Subcutaneous adipose tissue (tissue), 4 donors: ENCODE results near the gene CAMTA1. TPM values are rescaled to one million over a fixed set of nuclear protein-coding genes. Genes with fewer than 3 reads are reported as not detected.

Experiments used
- CTCF ChIP-seq: fragments of 450-650 bp; IDR thresholded peaks from one replicate; pipeline ENCODE4 v1.5.1; 2016; ENCODE audit warnings: low read depth, mild to moderate bottlenecking, control low read depth, antibody characterized with exemption, moderate library complexity
- total RNA-seq, 4 donors: library from RNA; depleted of rRNA; stranded (reverse); fragments of >200 nt; gene quantifications; one replicate each; pipeline ENCODE4 v1.1.0, GENCODE V29; 2016

The CAMTA1 gene
- total RNA-seq, 4 donors from 2014 or later = 58.6 to 82.5 (median 78.0) TPM

GRCh38 chr1:6999826-7000225 lies 214.6 kb downstream of the CAMTA1 start:
- TF ChIP-seq CTCF = no peak

GRCh38 chr1:7000720-7001119 lies 215.5 kb downstream of the CAMTA1 start:
- TF ChIP-seq CTCF = no peak

- no peak for TF ChIP-seq CTCF
Measured at GRCh38 chr1:7002728-7003127, 217.5 kb downstream of the CAMTA1 start.

- TF ChIP-seq CTCF = no peak
Measured at GRCh38 chr1:7003676-7004075, 218.4 kb downstream of the CAMTA1 start.

GRCh38 chr1:7004181-7004580 lies 218.9 kb downstream of the CAMTA1 start:
- no peak for TF ChIP-seq CTCF

GRCh38 chr1:7005762-7006161 lies 220.5 kb downstream of the CAMTA1 start:
- no peak for TF ChIP-seq CTCF

GRCh38 chr1:7006996-7007871 lies 222.0 kb downstream of the CAMTA1 start:
- TF ChIP-seq CTCF = no peak
